Mucosa of gallbladder (tissue), 1 donor: Measurements from ENCODE around the gene PCDHA11. TPM values are rescaled to one million over a fixed set of nuclear protein-coding genes. Genes with fewer than 3 reads are reported as not detected.
"Not testable (repeated sequence)": the region's sequence is repeated elsewhere in the genome, so short reads cannot be mapped to it uniquely, and the experiment has no call there.

Experiments used
- DNase-seq: peaks from one replicate; pipeline ENCODE4 v3.0.0-alpha.2; 2020; ENCODE audit warnings: low spot score
- total RNA-seq: library from RNA; stranded (reverse); gene quantifications from one replicate; pipeline ENCODE4 v1.2.1, GENCODE V29; 2021
- donor health status: DM: no; HTN: no; CAD: no.

The PCDHA11 gene
- 2.9 TPM for total RNA-seq

DNA sequence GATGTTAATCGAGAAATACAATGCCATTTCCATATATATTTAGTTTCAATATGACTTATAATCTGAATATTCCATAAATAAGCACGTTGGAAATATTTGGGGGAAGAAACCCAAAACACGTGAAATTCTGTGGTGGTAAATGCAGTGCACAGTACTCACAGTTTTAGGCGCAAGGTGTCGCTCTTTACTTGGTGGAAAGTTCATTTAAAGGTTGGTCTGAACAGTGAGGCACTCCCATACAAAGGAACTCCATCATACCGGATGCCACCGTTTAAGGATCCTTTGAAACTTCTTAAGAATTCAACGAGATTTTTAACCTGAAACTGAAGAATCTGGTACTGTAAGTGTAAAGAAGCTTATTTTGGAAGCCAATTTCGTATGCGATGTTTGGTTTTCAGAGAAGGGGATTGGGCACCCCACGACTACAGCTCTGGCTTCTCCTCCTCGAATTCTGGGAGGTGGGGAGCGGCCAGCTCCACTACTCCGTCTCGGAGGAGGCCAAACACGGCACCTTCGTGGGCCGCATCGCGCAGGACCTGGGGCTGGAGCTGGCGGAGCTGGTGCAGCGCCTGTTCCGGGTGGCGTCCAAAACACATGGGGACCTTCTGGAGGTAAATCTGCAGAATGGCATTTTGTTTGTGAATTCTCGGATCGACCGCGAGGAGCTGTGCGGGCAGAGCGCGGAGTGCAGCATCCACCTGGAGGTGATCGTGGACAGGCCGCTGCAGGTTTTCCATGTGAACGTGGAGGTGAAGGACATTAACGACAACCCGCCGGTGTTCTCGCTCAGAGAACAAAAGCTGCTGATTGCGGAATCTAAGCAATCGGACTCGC is at the start of gene PCDHA11:
Gene PCDHA11, plus strand, starts transcription at position 237 of the 834 bp plus-strand sequence. Its CDS starts 147 bp downstream, at position 384.
- DNase-seq, result no peak

DNA sequence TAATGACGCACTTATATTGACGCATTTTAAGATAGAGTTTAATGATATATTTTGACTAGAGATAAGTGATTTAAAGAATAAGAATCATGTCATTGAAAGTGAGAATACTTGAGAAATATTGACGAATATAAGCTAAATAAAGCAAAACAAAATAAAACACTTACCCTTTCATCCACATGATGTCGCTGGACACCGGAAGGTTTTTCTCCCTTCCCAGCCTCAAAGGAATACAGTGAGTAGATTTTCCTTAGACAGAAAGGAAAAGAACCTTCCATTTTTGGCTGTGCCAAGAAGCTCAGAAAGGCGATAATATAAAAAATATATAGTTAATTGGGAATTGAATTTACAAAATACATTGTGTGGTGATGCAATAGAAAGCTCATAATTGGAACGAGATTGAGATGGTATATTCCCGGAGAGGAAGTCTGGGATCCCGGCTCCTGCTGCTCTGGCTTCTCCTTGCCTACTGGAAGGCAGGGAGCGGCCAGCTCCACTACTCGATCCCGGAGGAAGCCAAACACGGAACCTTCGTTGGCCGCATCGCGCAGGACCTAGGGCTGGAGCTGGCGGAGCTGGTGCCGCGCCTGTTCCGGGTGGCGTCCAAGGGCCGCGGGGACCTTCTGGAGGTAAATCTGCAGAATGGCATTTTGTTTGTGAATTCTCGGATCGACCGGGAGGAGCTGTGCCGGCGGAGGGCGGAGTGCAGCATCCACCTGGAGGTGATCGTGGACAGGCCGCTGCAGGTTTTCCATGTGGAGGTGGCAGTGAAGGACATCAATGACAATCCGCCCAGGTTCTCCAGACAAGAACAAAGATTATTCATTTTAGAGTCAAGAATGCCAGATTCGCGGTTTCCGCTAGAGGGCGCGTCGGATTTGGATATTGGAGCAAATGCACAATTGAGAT is 47.1 kb upstream of the PCDHA11 start, which contains the start of gene PCDHA5:
Gene PCDHA5, plus strand, starts transcription at position 239 of the 906 bp plus-strand sequence.
- no peak for DNase-seq

- DNase-seq, result no peak
Observed at GRCh38 chr5:140822281-140822629, 46.5 kb upstream of the PCDHA11 start.

DNA sequence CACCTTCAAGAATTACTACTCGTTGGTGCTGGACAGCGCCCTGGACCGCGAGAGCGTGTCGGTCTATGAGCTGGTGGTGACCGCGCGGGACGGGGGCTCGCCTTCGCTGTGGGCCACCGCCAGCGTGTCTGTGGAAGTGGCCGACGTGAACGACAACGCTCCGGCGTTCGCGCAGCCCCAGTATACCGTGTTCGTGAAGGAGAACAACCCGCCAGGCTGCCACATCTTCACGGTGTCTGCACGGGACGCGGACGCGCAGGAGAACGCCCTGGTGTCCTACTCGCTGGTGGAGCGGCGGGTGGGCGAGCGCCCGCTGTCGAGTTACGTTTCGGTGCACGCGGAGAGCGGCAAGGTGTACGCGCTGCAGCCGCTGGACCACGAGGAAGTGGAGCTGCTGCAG is 45.8 kb upstream of the PCDHA11 start:
- DNase-seq, result not testable (repeated sequence)

DNA sequence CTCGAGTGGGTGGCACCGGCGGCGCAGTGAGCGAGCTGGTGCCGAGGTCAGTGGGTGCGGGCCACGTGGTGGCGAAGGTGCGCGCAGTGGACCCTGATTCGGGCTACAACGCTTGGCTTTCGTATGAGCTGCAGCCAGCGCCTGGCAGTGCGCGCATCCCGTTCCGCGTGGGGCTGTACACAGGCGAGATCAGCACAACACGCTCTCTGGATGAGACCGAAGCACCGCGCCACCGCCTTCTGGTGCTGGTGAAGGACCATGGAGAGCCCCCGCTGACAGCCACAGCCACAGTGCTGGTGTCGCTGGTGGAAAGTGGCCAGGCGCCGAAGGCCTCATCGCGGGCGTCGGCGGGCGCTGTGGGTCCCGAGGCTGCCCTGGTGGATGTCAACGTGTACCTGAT is 45.3 kb upstream of the PCDHA11 start:
- DNase-seq, result no peak

DNA sequence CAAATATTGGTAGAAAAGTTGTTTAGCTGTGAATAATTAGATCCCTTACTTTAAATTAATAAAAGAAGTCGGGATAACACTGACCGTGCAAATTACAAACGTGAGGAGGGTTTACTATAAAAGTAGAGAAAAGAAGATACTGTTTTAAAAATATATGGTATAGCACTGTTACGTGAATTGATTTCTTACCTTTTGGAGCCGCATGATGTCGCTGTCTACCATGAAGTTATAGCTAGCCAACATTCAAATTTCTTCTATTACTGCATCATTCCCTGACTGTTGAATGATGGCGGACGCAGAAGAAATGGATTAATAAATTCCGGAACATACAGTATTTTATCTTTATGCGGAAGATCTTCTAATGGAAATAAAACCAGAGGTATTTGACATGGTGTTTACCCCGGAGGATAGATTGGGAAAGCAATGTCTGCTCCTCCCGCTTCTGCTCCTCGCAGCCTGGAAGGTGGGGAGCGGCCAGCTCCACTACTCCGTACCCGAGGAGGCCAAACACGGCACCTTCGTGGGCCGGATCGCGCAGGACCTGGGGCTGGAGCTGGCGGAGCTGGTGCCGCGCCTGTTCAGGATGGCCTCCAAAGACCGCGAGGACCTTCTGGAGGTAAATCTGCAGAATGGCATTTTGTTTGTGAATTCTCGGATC is 40.9 kb upstream of the PCDHA11 start, which contains the start of gene PCDHA6:
Gene PCDHA6, plus strand, starts transcription at position 257 of the 658 bp plus-strand sequence. Its CDS starts 132 bp downstream, at position 389.
- no peak for DNase-seq

DNA sequence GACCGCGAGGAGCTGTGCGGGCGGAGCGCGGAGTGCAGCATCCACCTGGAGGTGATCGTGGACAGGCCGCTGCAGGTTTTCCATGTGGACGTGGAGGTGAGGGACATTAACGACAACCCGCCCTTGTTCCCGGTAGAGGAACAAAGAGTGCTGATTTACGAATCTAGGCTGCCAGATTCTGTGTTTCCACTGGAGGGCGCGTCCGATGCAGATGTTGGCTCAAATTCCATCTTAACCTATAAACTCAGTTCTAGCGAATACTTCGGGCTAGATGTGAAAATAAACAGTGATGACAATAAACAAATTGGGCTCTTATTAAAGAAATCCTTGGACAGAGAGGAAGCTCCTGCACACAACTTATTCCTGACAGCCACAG is 40.4 kb upstream of the PCDHA11 start:
- no peak for DNase-seq

DNA sequence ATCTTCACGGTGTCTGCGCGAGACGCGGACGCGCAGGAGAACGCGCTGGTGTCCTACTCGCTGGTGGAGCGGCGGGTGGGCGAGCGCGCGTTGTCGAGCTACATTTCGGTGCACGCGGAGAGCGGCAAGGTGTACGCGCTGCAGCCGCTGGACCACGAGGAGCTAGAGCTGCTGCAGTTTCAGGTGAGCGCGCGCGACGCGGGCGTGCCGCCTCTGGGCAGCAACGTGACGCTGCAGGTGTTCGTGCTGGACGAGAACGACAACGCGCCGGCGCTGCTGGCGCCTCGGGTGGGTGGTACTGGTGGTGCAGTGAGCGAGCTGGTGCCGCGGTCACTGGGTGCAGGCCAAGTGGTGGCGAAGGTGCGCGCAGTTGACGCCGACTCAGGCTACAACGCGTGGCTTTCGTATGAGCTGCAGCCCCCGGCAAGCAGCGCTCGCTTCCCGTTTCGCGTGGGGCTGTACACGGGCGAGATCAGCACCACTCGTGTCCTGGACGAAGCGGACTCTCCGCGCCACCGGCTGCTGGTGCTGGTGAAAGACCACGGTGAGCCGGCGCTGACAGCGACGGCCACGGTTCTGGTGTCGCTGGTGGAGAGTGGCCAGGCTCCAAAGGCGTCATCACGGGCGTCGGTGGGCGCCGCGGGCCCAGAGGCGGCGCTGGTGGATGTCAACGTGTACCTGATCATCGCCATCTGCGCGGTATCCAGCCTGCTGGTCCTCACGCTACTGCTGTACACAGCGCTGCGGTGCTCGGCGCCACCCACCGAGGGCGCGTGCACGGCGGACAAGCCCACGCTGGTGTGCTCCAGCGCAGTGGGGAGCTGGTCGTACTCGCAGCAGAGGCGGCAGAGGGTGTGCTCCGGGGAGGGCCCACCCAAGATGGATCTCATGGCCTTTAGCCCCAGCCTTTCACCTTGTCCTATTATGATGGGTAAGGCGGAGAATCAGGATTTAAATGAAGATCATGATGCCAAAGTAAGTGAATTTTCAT is 39.0 kb upstream of the PCDHA11 start:
- DNase-seq, result not testable (repeated sequence)

GRCh38 chr5:140833993-140834392 is 34.8 kb upstream of the PCDHA11 start, which contains the start of gene PCDHA7:
TSS of gene PCDHA7 (plus strand) at chr5:140834269. CDS start at chr5:140834384, 115 bp downstream.
- DNase-seq, result no peak

- DNase-seq, result not testable (repeated sequence)
Observed at GRCh38 chr5:140834439-140835008, 34.2 kb upstream of the PCDHA11 start.

GRCh38 chr5:140835622-140836510 is 32.9 kb upstream of the PCDHA11 start:
- DNase-seq, result no peak

- DNase-seq, result no peak
Observed at GRCh38 chr5:140840978-140841962, 27.5 kb upstream of the PCDHA11 start, which contains the start of gene PCDHA8. TSS of gene PCDHA8 (plus strand) at chr5:140841187. CDS start at chr5:140841322, 135 bp downstream.

DNA sequence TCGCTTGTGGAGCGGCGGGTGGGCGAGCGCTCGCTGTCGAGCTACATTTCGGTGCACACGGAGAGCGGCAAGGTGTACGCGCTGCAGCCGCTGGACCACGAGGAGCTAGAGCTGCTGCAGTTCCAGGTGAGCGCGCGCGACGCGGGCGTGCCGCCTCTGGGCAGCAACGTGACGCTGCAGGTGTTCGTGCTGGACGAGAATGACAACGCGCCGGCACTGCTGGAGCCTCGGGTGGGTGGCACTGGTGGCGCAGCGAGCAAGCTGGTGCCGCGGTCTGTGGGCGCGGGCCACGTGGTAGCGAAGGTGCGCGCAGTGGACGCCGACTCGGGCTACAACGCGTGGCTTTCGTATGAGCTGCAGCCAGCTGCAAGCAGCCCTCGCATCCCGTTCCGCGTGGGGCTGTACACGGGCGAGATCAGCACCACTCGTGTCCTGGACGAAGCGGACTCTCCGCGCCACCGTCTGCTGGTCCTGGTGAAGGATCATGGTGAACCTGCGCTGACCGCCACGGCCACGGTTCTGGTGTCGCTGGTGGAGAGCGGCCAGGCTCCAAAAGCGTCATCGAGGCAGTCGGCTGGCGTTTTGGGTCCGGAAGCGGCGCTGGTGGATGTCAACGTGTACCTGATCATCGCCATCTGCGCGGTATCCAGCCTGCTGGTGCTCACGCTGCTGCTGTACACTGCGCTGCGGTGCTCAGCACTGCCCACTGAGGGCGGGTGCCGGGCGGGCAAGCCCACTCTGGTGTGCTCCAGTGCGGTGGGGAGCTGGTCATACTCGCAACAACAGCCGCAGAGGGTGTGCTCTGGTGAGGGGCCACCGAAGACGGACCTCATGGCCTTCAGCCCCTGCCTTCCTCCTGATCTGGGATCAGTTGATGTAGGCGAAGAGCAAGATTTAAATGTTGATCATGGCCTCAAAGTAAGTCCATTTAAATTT is 25.7 kb upstream of the PCDHA11 start:
- no peak for DNase-seq

GRCh38 chr5:140848139-140849102 is 20.3 kb upstream of the PCDHA11 start, which contains the start of gene PCDHA9:
TSS of gene PCDHA9 (plus strand) at chr5:140848382. CDS start at chr5:140848496, 114 bp downstream.
- DNase-seq, result not testable (repeated sequence)
